NB4 (cell line): Measurements from ENCODE around the gene TCP1.

Experiments used
- CTCF ChIP-seq: IDR thresholded peaks from one replicate; pipeline ENCODE4 v1.5.1; 2012; ENCODE audit warnings: low read depth, low read length
- MAX ChIP-seq: IDR thresholded peaks from 2 replicates; pipeline ENCODE4 v1.6.1; 2011; ENCODE audit warnings: low read depth, low read length
- POLR2A ChIP-seq: IDR thresholded peaks from 2 replicates; pipeline ENCODE4 v1.6.1; 2011; ENCODE audit warnings: mild to moderate bottlenecking; ENCODE audit not compliant: insufficient read length; ENCODE audit errors: extremely low read depth

- no peak for TF ChIP-seq CTCF
- TF ChIP-seq POLR2A: no peak
- no peak for TF ChIP-seq MAX
These were observed 16.1 kb upstream of the TCP1 start for GRCh38 chr6:159805440-159806020.
